ENCODE data around the gene CLCN5. TPM values are rescaled to one million over a fixed set of nuclear protein-coding genes. Genes with fewer than 3 reads are reported as not detected.

Gene CLCN5
- total RNA-seq, 4 donors from 2014 or later, result 5.2 to 31.8 (median 9.0) TPM

DNA sequence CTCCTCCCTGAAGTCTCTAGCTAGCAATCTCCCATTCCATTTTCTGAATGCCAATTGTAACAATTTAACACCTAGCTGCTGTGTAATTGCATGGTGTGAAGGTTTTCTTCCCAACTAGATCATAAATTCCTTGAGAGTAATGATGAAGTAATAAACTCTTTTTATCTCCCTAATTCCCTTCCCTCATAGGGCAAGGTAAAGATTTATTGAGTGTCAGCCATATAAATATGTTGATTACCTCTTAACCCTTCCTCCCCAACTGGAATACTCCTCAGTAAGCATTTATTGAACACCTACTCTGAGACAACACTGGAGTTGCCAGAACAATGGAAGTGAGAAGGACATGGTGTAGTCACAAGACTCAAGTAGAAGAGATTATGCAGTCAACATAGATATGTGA, 112.7 kb downstream of the CLCN5 start:
- DNase-seq (ENCODE audit: low spot score in 2 of 2), result no peak
- TF ChIP-seq, protein P1, sequence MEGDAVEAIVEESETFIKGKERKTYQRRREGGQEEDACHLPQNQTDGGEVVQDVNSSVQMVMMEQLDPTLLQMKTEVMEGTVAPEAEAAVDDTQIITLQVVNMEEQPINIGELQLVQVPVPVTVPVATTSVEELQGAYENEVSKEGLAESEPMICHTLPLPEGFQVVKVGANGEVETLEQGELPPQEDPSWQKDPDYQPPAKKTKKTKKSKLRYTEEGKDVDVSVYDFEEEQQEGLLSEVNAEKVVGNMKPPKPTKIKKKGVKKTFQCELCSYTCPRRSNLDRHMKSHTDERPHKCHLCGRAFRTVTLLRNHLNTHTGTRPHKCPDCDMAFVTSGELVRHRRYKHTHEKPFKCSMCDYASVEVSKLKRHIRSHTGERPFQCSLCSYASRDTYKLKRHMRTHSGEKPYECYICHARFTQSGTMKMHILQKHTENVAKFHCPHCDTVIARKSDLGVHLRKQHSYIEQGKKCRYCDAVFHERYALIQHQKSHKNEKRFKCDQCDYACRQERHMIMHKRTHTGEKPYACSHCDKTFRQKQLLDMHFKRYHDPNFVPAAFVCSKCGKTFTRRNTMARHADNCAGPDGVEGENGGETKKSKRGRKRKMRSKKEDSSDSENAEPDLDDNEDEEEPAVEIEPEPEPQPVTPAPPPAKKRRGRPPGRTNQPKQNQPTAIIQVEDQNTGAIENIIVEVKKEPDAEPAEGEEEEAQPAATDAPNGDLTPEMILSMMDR (IDR thresholded peaks at IDR 0.05), result no peak
- TF ChIP-seq POLR2A (IDR thresholded peaks at IDR 0.05), result no peak
- no peak overlapping the region for H3K4me3 ChIP-seq (ENCODE audit: low read depth, poor library complexity, severe bottlenecking)
- intact Hi-C loops (cut with DNase I; ENCODE audit: low total_unique reads), result no loop called here

DNA sequence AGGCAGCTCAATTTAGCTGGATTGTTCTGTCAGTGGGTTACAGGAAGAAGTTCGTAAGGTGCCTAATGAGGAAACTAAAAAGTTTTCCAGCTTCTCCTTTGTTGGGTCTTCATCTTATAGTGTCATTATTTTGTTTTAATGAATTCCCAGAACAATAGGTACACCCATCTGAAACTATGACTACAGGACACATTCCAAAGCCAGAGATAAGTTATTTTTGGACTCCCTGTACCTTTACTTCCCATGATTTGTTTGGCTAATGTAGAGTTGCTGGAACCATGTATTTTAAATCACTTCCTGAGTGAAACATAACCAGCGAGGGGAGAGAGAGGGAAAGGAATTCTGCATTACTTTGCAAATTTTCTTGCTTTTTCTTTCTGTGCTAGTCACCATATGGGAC, 114.0 kb downstream of the CLCN5 start:
- TF ChIP-seq POLR2A (IDR thresholded peaks at IDR 0.05), result no peak
- TF ChIP-seq, protein P1 (IDR thresholded peaks at IDR 0.05), result no peak
- DNase-seq (ENCODE audit: low spot score in 2 of 2), result no peak
- no peak overlapping the region for H3K4me3 ChIP-seq (ENCODE audit: low read depth, poor library complexity, severe bottlenecking)
- intact Hi-C loops (cut with DNase I; ENCODE audit: low total_unique reads), result no loop called here
- 42 to 43% methylated on average over 2 of the region's 2 CpGs for WGBS, 2 donors

DNA sequence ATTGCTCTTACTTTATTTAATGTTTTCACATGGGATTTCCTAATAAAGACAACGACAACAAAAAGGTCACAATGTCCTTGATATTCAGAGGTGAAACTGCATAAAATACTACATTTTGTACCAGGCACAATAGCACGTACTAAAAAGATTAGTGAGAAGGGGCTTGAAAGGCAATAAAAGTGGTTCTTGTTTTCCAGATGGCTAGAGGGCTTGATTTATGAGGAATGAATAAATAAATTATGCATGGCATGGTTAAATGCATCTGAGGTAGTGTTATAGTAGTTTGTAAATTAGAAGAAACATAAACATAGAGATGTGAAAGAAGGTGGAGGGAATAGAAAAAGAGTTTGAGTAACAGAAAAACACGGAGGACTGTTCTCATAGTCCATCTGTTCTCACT, 123.4 kb downstream of the CLCN5 start:
- intact Hi-C loops (cut with DNase I; ENCODE audit: low total_unique reads), result no loop called here
- no peak overlapping the region for H3K4me3 ChIP-seq (ENCODE audit: low read depth, poor library complexity, severe bottlenecking)
- TF ChIP-seq POLR2A (IDR thresholded peaks at IDR 0.05), result no peak
- TF ChIP-seq, protein P1 (IDR thresholded peaks at IDR 0.05), result no peak
- 58 to 73% methylated on average over 3 of the region's 3 CpGs for WGBS, 2 donors
- DNase-seq (ENCODE audit: low spot score in 2 of 2), result no peak

DNA sequence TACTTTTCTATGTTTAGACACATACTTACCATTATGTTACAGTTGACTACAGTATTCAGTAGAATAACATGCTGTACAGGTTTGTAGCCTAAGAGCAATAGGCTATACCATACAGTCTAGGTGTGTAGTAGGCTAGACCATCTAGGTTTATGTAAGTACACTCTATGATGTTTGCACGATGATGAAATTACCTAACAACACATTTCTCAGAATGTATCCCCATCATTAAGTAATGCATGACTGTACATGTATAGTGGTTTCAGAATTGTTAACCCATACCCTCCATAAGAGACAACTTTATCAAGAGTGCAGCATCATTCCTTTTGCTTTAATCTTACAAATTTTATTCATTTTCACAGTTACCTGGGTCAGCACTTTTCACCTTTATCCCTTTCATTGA, 126.8 kb downstream of the CLCN5 start:
- DNase-seq (ENCODE audit: low spot score in 2 of 2), result no peak
- H3K4me3 ChIP-seq (ENCODE audit: low read depth, poor library complexity, severe bottlenecking), result no peak overlapping the region
- 60 to 72% methylated on average over 1 of the region's 1 CpG for WGBS, 2 donors
- intact Hi-C loops (cut with DNase I; ENCODE audit: low total_unique reads), result no loop called here
- no peak for TF ChIP-seq POLR2A (IDR thresholded peaks at IDR 0.05)
- TF ChIP-seq, protein P1 (IDR thresholded peaks at IDR 0.05), result no peak

DNA sequence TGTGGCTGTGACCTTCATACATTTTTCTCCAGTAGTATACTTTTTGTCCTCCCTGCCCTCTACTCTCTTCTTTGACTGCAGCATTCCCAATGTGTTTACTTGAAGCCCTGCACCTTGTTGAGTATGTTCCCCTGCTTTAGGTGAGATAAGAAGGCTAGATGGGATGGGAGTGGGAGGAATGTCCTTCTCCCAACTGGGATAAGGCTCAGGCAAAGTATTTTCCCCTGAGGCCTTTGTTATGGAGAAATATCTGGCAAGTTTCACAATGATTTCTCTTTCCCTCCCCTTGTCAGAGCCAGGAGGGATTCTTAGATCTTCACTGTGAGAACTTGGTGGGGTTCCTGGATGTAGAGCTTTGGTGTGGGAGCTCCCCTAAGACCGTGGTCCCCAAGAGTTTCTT, 131.8 kb downstream of the CLCN5 start:
- WGBS, 2 donors, result 41 to 43% methylated on average over 1 of the region's 1 CpG
- H3K4me3 ChIP-seq (ENCODE audit: low read depth, poor library complexity, severe bottlenecking), result no peak overlapping the region
- no peak for TF ChIP-seq POLR2A (IDR thresholded peaks at IDR 0.05)
- TF ChIP-seq, protein P1 (IDR thresholded peaks at IDR 0.05), result no peak
- no peak for DNase-seq (ENCODE audit: low spot score in 2 of 2)
- intact Hi-C loops (cut with DNase I; ENCODE audit: low total_unique reads), result no loop called here

DNA sequence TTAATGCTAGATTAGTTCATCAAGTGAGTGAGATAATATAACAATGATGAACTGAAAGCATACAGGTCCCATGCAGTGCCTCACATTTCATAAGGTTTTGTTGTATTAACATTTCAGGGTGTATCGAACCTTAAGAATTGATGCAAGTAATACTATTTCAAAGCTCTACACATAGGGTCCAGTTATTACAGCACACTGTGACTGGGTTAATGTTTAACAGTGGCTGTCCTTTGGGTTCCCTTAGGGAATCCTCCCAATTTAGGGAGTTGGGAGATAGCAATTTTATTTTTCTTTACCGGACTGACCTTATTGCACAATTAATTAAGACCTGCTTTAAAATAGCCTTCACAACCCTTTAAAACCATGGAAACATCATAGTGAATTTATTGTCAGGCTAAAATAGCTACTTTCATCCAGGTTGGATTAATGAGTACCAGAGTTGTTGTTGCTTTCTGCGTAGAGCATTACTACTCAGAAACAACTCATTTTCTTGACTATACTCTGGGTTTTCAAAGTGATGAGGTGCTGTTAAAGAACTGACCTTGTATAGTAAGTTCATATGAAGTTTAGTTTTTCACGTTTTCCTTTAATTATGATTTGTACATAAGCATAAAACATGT, 144.0 kb downstream of the CLCN5 start:
- TF ChIP-seq, protein P1 (IDR thresholded peaks at IDR 0.05), result no peak
- TF ChIP-seq POLR2A (IDR thresholded peaks at IDR 0.05), result no peak
- WGBS, 2 donors, result 69 to 71% methylated on average over 4 of the region's 4 CpGs
- intact Hi-C loops (cut with DNase I; ENCODE audit: low total_unique reads), result no loop called here
- no peak overlapping the region for H3K4me3 ChIP-seq (ENCODE audit: low read depth, poor library complexity, severe bottlenecking)
- no peak for DNase-seq (ENCODE audit: low spot score in 2 of 2)
